GM18909 (cell line): ENCODE measurements around the gene ALOX5.
"Not testable (repeated sequence)": the region's sequence is repeated elsewhere in the genome, so short reads cannot be mapped to it uniquely, and the experiment has no call there.

Source experiments
- ATAC-seq: cut with Tn5 transposase; IDR thresholded peaks from one replicate; pipeline ENCODE4 v1.9.1; 2021; ENCODE audit warnings: mild to moderate bottlenecking; ENCODE audit not compliant: unreplicated experiment, poor library complexity

Gene ALOX5

GRCh38 chr10:45457487-45457886 is 83.5 kb downstream of the ALOX5 start:
- ATAC-seq = no peak

DNA sequence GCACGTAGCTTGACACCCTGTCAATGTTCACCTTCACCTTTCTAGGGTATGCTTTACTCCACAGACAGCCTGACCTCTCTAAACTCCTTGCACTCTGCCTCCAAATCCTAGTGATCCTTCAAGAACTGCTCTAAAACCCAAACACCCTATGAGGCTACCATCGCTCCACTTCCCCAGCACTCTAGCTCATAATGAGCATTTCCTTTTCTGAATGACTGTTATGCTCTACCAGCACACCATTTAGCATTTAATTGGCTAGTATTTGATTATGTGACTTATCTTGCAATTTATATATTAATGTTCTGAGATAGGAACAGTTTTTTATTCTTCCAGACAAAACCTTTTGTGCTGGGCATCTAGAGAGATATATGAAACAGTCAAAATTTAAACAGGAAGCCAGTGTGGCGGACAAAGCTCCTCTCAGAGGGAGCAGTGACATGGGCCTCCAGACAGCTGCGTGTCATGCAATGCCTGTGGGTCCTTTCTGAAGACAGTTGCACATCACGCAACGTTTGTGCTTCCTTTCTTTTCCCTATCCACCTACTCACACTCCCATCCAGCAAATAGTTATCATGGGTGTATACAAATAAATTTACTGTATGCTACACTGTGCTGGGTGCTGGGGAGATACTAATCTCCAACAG is 86.3 kb downstream of the ALOX5 start:
- peak; percentile 53 for ATAC-seq

- peak; percentile 76 for ATAC-seq
These were observed 87.0 kb downstream of the ALOX5 start for GRCh38 chr10:45461034-45461433.

GRCh38 chr10:45463244-45464116 is 89.5 kb downstream of the ALOX5 start:
- no peak for ATAC-seq

DNA sequence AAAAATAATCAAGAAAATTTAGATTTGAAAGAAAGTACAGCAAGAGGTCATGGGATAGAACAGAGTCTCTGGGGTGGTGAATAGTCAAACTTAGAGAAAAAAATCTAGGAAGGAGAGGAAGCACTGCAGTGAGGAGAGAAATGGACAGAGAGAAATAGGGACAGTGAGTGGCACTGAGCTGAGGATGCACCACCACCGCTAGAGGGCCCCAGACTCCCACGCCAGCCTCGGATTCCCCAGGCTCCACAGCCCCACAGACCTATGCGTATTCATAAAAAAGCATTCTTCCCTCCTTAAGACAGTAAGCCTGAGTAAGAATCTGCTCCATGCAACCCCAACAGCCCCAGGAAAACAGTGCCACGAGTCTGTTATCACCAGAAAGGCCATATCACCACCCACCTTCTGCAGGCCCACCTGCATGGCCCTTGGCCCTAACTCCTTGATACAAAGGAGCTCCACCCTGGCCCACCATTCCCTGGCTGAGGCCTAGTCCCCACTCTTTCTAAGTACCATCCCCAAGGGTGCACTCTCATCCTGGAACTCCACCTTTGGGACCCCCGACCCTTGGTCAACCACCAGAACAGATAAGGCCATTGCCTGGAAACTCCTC is 91.0 kb downstream of the ALOX5 start:
- peak; percentile 45 for ATAC-seq

GRCh38 chr10:45466784-45467183 is 92.8 kb downstream of the ALOX5 start:
- no peak for ATAC-seq

- ATAC-seq = no peak
These were observed 94.1 kb downstream of the ALOX5 start for GRCh38 chr10:45468079-45468478.

GRCh38 chr10:45470098-45471012 is 96.3 kb downstream of the ALOX5 start:
- no peak for ATAC-seq

DNA sequence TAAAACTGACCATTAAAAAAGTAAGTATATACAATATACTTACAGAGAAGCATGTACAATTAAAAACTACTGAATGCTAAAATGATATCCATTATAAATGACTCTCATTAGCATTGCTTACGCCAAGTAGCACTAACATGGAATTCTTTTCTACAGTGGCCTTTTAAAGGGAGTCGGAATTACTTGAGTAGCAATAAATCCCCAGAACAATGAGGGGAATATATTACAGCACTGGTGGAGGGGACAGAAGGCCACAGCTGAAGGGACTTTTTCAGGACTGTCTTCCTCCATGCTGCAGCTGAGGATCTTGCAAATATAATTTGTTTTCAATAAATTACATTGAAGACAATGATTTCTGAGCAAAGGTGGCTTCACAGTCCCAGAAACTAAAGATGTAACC is 97.0 kb downstream of the ALOX5 start:
- ATAC-seq = no peak

DNA sequence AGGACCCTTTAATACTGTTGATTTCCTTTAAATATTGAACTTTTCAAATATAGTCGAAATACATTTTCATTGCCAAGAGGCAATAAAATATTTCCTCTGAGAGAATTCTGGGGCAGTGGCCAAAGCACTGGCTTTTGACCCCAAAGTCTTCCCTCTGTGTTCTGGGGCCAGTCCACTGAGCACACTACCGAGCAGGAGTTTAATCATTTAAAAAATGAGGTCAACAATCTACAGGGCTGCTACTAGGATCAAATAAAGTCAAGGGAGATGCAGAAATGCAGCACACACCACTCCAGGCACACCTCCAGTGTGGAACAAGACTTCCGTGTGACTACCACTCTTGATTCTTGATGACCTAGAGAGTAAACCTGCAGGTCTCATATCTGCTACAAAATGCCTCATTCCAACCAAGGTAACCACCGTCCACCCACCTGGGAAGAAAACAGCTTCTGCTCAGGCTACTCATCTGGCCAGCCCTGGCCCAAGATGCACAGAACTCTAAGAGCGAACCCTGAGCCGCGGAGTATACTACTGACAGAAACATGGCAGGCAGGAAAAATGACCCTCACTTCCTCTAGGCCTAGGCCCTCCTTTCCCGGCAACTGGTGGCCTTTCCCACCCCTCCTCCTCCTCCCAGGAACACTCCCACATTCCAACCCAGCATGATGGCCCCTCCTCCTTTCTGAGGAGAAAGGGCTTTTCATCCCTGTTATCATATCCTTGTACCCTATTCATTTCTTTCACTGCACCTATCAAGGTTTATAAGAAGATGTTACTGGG is 97.7 kb downstream of the ALOX5 start:
- no peak for ATAC-seq

DNA sequence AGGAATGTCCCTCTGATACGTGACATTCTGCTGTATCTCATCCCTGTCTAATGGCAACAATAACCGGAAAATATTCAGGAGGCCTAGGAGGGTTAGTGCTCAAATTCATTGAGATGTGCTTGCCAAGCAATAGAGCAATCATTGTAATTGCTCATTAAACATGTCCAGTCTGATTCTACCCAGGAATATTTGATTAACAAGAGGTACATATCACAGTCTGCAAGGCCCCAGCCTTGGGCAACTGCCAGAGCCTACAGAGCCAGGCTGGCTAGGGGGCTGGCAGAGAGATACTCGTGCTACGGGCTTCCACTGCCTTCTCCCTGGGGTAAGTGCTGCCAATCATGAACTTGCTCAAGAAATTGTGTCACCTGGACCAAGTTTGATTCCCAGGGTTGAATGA is 99.1 kb downstream of the ALOX5 start:
- no peak for ATAC-seq

- ATAC-seq = no peak
These were observed 102.5 kb downstream of the ALOX5 start for GRCh38 chr10:45476559-45476958.

DNA sequence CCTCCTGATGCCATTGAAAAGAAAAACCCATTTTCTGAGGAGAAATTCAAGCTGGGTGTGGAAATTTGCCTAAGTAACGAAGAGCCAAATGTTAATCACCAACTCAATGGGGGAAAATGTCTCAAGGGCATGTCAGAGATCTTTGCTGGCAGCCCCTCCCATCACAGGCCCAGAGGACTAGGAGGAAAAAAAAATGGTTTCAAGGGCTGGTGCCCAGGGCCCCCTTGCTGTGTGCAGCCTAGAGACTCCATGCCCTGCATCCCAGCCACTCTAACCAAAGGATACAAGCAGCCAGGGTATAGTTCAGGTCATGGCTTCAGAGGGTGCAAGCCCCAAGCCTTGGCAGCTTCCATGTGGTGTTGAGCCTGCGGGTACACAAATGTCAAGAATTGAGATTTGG is 106.3 kb downstream of the ALOX5 start:
- ATAC-seq = no peak

DNA sequence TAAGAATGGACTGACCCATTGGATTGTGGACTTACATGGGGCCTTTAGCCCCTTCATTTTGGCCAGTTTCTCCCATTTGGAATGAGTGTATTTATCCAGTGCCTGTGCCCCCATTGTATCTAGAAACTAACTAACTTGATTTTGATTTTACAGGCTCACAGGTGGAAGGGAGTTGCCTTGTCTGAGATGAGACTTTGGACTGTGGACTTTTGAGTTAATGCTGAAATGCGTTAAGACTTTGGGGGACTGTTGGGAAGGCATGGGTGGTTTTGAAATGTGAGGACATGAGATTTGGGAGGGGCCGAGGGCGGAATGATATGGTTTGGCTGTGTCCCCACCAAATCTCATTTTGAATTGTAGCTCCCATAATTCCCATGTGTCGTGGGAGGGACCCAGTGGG is 107.1 kb downstream of the ALOX5 start:
- not testable (repeated sequence) for ATAC-seq

DNA sequence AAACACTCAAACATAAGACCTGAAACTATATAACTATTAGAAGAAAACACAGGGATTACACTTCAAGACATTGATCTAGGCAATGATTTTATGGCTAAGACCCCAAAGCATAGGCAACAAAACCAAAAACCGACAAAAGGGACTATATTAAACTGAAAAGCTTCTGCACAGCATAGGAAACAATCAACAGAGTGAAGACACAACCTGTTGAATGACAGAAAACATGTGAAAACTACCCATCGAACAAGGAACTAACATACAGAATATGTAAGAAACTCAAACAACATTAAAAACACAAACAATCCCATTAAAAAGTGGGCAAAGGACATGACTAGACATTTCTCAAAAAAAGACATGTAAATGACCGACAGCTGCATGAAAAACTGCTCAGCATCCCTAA is 109.0 kb downstream of the ALOX5 start:
- no peak for ATAC-seq

GRCh38 chr10:45487735-45488134 is 113.7 kb downstream of the ALOX5 start:
- ATAC-seq = no peak

- no peak for ATAC-seq
These were observed 114.3 kb downstream of the ALOX5 start for GRCh38 chr10:45488365-45488764.

GRCh38 chr10:45490277-45490676 is 116.3 kb downstream of the ALOX5 start:
- ATAC-seq = no peak

GRCh38 chr10:45491061-45491460 is 117.0 kb downstream of the ALOX5 start:
- no peak for ATAC-seq
